Measurements from ENCODE around the gene CSF3. TPM values are rescaled to one million over a fixed set of nuclear protein-coding genes. Genes with fewer than 3 reads are reported as not detected.

The CSF3 gene
- polyA plus RNA-seq, 4 donors: 2.0 to 2.8 TPM; not detected in 2

- Histone ChIP-seq H3K27me3 (ENCODE audit: control insufficient read depth in 3 of 3, insufficient read depth in 3 of 3, low read length in 3 of 3) (no peaks in the 10 kb centered on the region), H3K9me3 (ENCODE audit: control insufficient read depth in 2 of 2, insufficient read depth in 1 of 2, low read depth in 1 of 2, low read length in 1 of 2) (no peaks in the 10 kb centered on the region), H3K36me3 (ENCODE audit: control insufficient read depth in 3 of 3, insufficient read depth in 2 of 3, low read depth in 1 of 3, low read length in 3 of 3) (peaks cover 6 to 95% (median 14%) of the 10 kb centered on the region in 3 donors), H3K27ac (ENCODE audit: low read depth in 1 of 3, low read length in 2 of 3) (no peak overlapping the region), H3K4me3 (ENCODE audit: low read depth in 1 of 3, low read length in 3 of 3) (no peak overlapping the region), H3K4me1 (ENCODE audit: control insufficient read depth in 3 of 3, insufficient read depth in 2 of 3, low read depth in 1 of 3, low read length in 2 of 3) (peaks cover 0 to 6% (median 5%) of the 10 kb centered on the region in 3 donors)
- no peak for DNase-seq
- WGBS, 3 donors: 91 to 93% (median 92%) methylated on average over 13 of the region's 13 CpGs
- FAIRE-seq: no peak
These were observed 13.4 kb downstream of the CSF3 start for GRCh38 chr17:40028595-40028994.

GRCh38 chr17:40031706-40032105 lies 16.5 kb downstream of the CSF3 start:
- Histone ChIP-seq H3K27me3 (ENCODE audit: control insufficient read depth in 3 of 3, insufficient read depth in 3 of 3, low read length in 3 of 3) (no peaks in the 10 kb centered on the region), H3K4me1 (ENCODE audit: control insufficient read depth in 3 of 3, insufficient read depth in 2 of 3, low read depth in 1 of 3, low read length in 2 of 3) (peaks cover 0 to 7% (median 2%) of the 10 kb centered on the region in 3 donors), H3K36me3 (ENCODE audit: control insufficient read depth in 3 of 3, insufficient read depth in 2 of 3, low read depth in 1 of 3, low read length in 3 of 3) (peaks cover 2 to 94% (median 8%) of the 10 kb centered on the region in 3 donors), H3K4me3 (ENCODE audit: low read depth in 1 of 3, low read length in 3 of 3) (no peak overlapping the region), H3K9me3 (ENCODE audit: control insufficient read depth in 2 of 2, insufficient read depth in 1 of 2, low read depth in 1 of 2, low read length in 1 of 2) (no peaks in the 10 kb centered on the region), H3K27ac (ENCODE audit: low read depth in 1 of 3, low read length in 2 of 3) (peak overlapping the region in 2 of 3 donors; percentile 69 to 85)
- no peak for FAIRE-seq
- no peak for DNase-seq
- WGBS, 3 donors: 67 to 92% (median 80%) methylated on average over 11 of the region's 11 CpGs

- DNase-seq (peak in 1 of 2 donors; percentile 97), FAIRE-seq (no peak)
- Histone ChIP-seq H3K4me1 (ENCODE audit: control insufficient read depth in 3 of 3, insufficient read depth in 2 of 3, low read depth in 1 of 3, low read length in 2 of 3) (peaks cover 0 to 7% (median 3%) of the 10 kb centered on the region in 3 donors), H3K27ac (ENCODE audit: low read depth in 1 of 3, low read length in 2 of 3) (peak overlapping the region in 2 of 3 donors; percentile 85 to 91), H3K4me3 (ENCODE audit: low read depth in 1 of 3, low read length in 3 of 3) (peak overlapping the region in 1 of 3 donors; percentile 21), H3K27me3 (ENCODE audit: control insufficient read depth in 3 of 3, insufficient read depth in 3 of 3, low read length in 3 of 3) (no peaks in the 10 kb centered on the region), H3K36me3 (ENCODE audit: control insufficient read depth in 3 of 3, insufficient read depth in 2 of 3, low read depth in 1 of 3, low read length in 3 of 3) (peaks cover 2 to 88% (median 8%) of the 10 kb centered on the region in 3 donors), H3K9me3 (ENCODE audit: control insufficient read depth in 2 of 2, insufficient read depth in 1 of 2, low read depth in 1 of 2, low read length in 1 of 2) (no peaks in the 10 kb centered on the region)
- 35 to 79% (median 57%) methylated on average over 23 of the region's 23 CpGs for WGBS, 3 donors
These were observed 17.4 kb downstream of the CSF3 start for GRCh38 chr17:40032322-40033320.

GRCh38 chr17:40033339-40033738 lies 18.1 kb downstream of the CSF3 start:
- Histone ChIP-seq H3K27me3 (ENCODE audit: control insufficient read depth in 3 of 3, insufficient read depth in 3 of 3, low read length in 3 of 3) (no peaks in the 10 kb centered on the region), H3K4me3 (ENCODE audit: low read depth in 1 of 3, low read length in 3 of 3) (peak overlapping the region in 1 of 3 donors; percentile 21), H3K36me3 (ENCODE audit: control insufficient read depth in 3 of 3, insufficient read depth in 2 of 3, low read depth in 1 of 3, low read length in 3 of 3) (peaks cover 2 to 85% (median 8%) of the 10 kb centered on the region in 3 donors), H3K9me3 (ENCODE audit: control insufficient read depth in 2 of 2, insufficient read depth in 1 of 2, low read depth in 1 of 2, low read length in 1 of 2) (no peaks in the 10 kb centered on the region), H3K4me1 (ENCODE audit: control insufficient read depth in 3 of 3, insufficient read depth in 2 of 3, low read depth in 1 of 3, low read length in 2 of 3) (peaks cover 0 to 7% (median 3%) of the 10 kb centered on the region in 3 donors), H3K27ac (ENCODE audit: low read depth in 1 of 3, low read length in 2 of 3) (peak overlapping the region in 2 of 3 donors; percentile 85 to 91)
- 67 to 89% (median 68%) methylated on average over 8 of the region's 8 CpGs for whole genome bisulfite sequencing, 3 donors
- FAIRE-seq (no peak), DNase-seq (no peak)

- peaks cover 0 to 7% (median 6%) of the 10 kb centered on the region in 3 donors for H3K4me1 ChIP-seq (ENCODE audit: control insufficient read depth in 3 of 3, insufficient read depth in 2 of 3, low read depth in 1 of 3, low read length in 2 of 3)
- H3K27me3 ChIP-seq (ENCODE audit: control insufficient read depth in 3 of 3, insufficient read depth in 3 of 3, low read length in 3 of 3): no peaks in the 10 kb centered on the region
- FAIRE-seq (no peak), DNase-seq (no peak)
- H3K27ac ChIP-seq (ENCODE audit: low read depth in 1 of 3, low read length in 2 of 3): no peak overlapping the region
- no peak overlapping the region for H3K4me3 ChIP-seq (ENCODE audit: low read depth in 1 of 3, low read length in 3 of 3)
- H3K36me3 ChIP-seq (ENCODE audit: control insufficient read depth in 3 of 3, insufficient read depth in 2 of 3, low read depth in 1 of 3, low read length in 3 of 3): peaks cover 2 to 72% (median 2%) of the 10 kb centered on the region in 3 donors
- 81 to 85% (median 83%) methylated on average over 8 of the region's 8 CpGs for WGBS, 3 donors
- no peaks in the 10 kb centered on the region for H3K9me3 ChIP-seq (ENCODE audit: control insufficient read depth in 2 of 2, insufficient read depth in 1 of 2, low read depth in 1 of 2, low read length in 1 of 2)
These were observed 19.4 kb downstream of the CSF3 start for GRCh38 chr17:40034426-40035161.

DNA sequence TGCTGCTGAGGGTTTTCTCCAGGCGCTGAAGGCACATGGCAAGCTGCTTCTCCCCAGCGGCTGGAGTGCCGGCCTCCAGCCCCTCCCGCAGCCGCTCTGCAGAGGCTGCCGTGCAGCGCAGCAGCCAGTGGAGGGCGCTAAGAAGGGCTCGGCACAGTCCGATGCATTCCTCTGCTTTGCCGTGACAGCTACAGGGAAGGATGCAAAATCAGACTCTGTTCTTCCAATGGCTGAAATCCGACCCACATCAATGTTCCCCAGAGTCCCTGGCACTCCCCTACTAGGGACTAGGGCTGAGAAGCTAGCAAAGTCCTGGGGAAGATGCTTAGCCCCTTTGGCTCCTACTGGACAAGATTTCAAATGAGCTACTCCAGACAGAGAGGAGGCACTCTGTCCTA lies 19.9 kb downstream of the CSF3 start:
- Histone ChIP-seq H3K9me3 (ENCODE audit: control insufficient read depth in 2 of 2, insufficient read depth in 1 of 2, low read depth in 1 of 2, low read length in 1 of 2) (no peaks in the 10 kb centered on the region), H3K4me3 (ENCODE audit: low read depth in 1 of 3, low read length in 3 of 3) (no peak overlapping the region), H3K27ac (ENCODE audit: low read depth in 1 of 3, low read length in 2 of 3) (no peak overlapping the region), H3K4me1 (ENCODE audit: control insufficient read depth in 3 of 3, insufficient read depth in 2 of 3, low read depth in 1 of 3, low read length in 2 of 3) (peaks cover 0 to 7% (median 6%) of the 10 kb centered on the region in 3 donors), H3K36me3 (ENCODE audit: control insufficient read depth in 3 of 3, insufficient read depth in 2 of 3, low read depth in 1 of 3, low read length in 3 of 3) (peaks cover 2 to 67% (median 2%) of the 10 kb centered on the region in 3 donors), H3K27me3 (ENCODE audit: control insufficient read depth in 3 of 3, insufficient read depth in 3 of 3, low read length in 3 of 3) (no peaks in the 10 kb centered on the region)
- 40 to 46% (median 43%) methylated on average over 12 of the region's 12 CpGs for WGBS, 3 donors
- FAIRE-seq: no peak
- DNase-seq: peak in 1 of 2 donors; percentile 47

- Histone ChIP-seq H3K4me3 (ENCODE audit: low read depth in 1 of 3, low read length in 3 of 3) (no peak overlapping the region), H3K4me1 (ENCODE audit: control insufficient read depth in 3 of 3, insufficient read depth in 2 of 3, low read depth in 1 of 3, low read length in 2 of 3) (peaks cover 0 to 6% (median 0%) of the 10 kb centered on the region in 3 donors), H3K36me3 (ENCODE audit: control insufficient read depth in 3 of 3, insufficient read depth in 2 of 3, low read depth in 1 of 3, low read length in 3 of 3) (peaks cover 0 to 51% (median 2%) of the 10 kb centered on the region in 3 donors), H3K9me3 (ENCODE audit: control insufficient read depth in 2 of 2, insufficient read depth in 1 of 2, low read depth in 1 of 2, low read length in 1 of 2) (no peaks in the 10 kb centered on the region), H3K27ac (ENCODE audit: low read depth in 1 of 3, low read length in 2 of 3) (peak overlapping the region in 2 of 3 donors; percentile 58 to 82), H3K27me3 (ENCODE audit: control insufficient read depth in 3 of 3, insufficient read depth in 3 of 3, low read length in 3 of 3) (no peaks in the 10 kb centered on the region)
- FAIRE-seq (no peak), DNase-seq (peak in 1 of 2 donors; percentile 71)
- 32 to 47% (median 35%) methylated on average over 11 of the region's 11 CpGs for whole genome bisulfite sequencing, 3 donors
These were observed 23.8 kb downstream of the CSF3 start for GRCh38 chr17:40038882-40039513.

- Histone ChIP-seq H3K4me1 (ENCODE audit: control insufficient read depth in 3 of 3, insufficient read depth in 2 of 3, low read depth in 1 of 3, low read length in 2 of 3) (peaks cover 0 to 6% (median 0%) of the 10 kb centered on the region in 3 donors), H3K4me3 (ENCODE audit: low read depth in 1 of 3, low read length in 3 of 3) (no peak overlapping the region), H3K27me3 (ENCODE audit: control insufficient read depth in 3 of 3, insufficient read depth in 3 of 3, low read length in 3 of 3) (no peaks in the 10 kb centered on the region), H3K27ac (ENCODE audit: low read depth in 1 of 3, low read length in 2 of 3) (no peak overlapping the region), H3K9me3 (ENCODE audit: control insufficient read depth in 2 of 2, insufficient read depth in 1 of 2, low read depth in 1 of 2, low read length in 1 of 2) (no peaks in the 10 kb centered on the region), H3K36me3 (ENCODE audit: control insufficient read depth in 3 of 3, insufficient read depth in 2 of 3, low read depth in 1 of 3, low read length in 3 of 3) (peaks cover 0 to 41% (median 0%) of the 10 kb centered on the region in 3 donors)
- DNase-seq (no peak), FAIRE-seq (no peak)
- 89 to 100% (median 93%) methylated on average over 2 of the region's 2 CpGs for WGBS, 3 donors
These were observed 26.0 kb downstream of the CSF3 start for GRCh38 chr17:40041196-40041595.
